Keratinocyte (primary cell): ENCODE measurements around the gene IFNA4. TPM values are rescaled to one million over a fixed set of nuclear protein-coding genes. Genes with fewer than 3 reads are reported as not detected.
"Not testable (repeated sequence)": the region's sequence is repeated elsewhere in the genome, so short reads cannot be mapped to it uniquely, and the experiment has no call there.

ENCODE experiments used
- DNase-seq: peaks from one replicate; pipeline ENCODE4 v3.0.0-alpha.2; 2011; ENCODE audit warnings: low read depth, missing footprints, low spot score
- FAIRE-seq: peaks from 2 replicates; lab custom pipeline; 2011; peaks lifted over from hg19 to GRCh38; lab: Jason Lieb, UNC
- H2AFZ ChIP-seq: 2 replicates; pipeline ENCODE4 v1.6.0; 2012; ENCODE audit warnings: low read length, control low read depth, inconsistent platforms; ENCODE audit not compliant: control insufficient read depth
- H3K27ac ChIP-seq: 2 replicates; pipeline ENCODE4 v1.5.1; 2011; ENCODE audit warnings: low read length; ENCODE audit not compliant: control insufficient read depth, insufficient read depth
- H3K27me3 ChIP-seq: 3 replicates; pipeline ENCODE4 v1.6.0; 2011; ENCODE audit warnings: low read length; ENCODE audit not compliant: control insufficient read depth, insufficient read depth; ENCODE audit errors: extremely low read depth
- H3K36me3 ChIP-seq, 2 experiments: 2 replicates in 1 of 2; 3 replicates in 1 of 2; pipeline ENCODE4 v1.5.1; 2011; ENCODE audit warnings: low read length in 2 of 2, mild to moderate bottlenecking in 1 of 2; ENCODE audit not compliant: control insufficient read depth in 2 of 2, insufficient read depth in 2 of 2; ENCODE audit errors: extremely low read depth in 1 of 2
- H3K4me1 ChIP-seq: 3 replicates; pipeline ENCODE4 v1.5.1; 2011; ENCODE audit warnings: low read length; ENCODE audit not compliant: control insufficient read depth, insufficient read depth; ENCODE audit errors: extremely low read depth
- H3K4me2 ChIP-seq: 3 replicates; pipeline ENCODE4 v1.6.0; 2011; ENCODE audit warnings: low read depth, low read length; ENCODE audit not compliant: control insufficient read depth, insufficient read depth; ENCODE audit errors: extremely low read depth
- H3K4me3 ChIP-seq, 3 experiments: fragments of 200-600 bp in 1 of 3; sonication (generic) in 1 of 3; 2 replicates in 2 of 3; 3 replicates in 1 of 3; pipeline ENCODE4 v1.5.1; 2011 to 2016; ENCODE audit warnings: low read length in 3 of 3, mild to moderate bottlenecking in 3 of 3, control low read depth in 2 of 3, inconsistent platforms in 1 of 3, low read depth in 1 of 3, mixed read lengths in 1 of 3, mixed run types in 1 of 3, moderate library complexity in 1 of 3; ENCODE audit not compliant: control insufficient read depth in 2 of 3, insufficient read depth in 2 of 3; ENCODE audit errors: extremely low read depth in 1 of 3
- H3K79me2 ChIP-seq: 2 replicates; pipeline ENCODE4 v1.6.0; 2012; ENCODE audit warnings: low read length; ENCODE audit not compliant: control insufficient read depth, insufficient read depth
- H3K9ac ChIP-seq: 3 replicates; pipeline ENCODE4 v1.6.0; 2011; ENCODE audit warnings: low read length; ENCODE audit not compliant: control insufficient read depth, insufficient read depth; ENCODE audit errors: extremely low read depth
- H3K9me1 ChIP-seq: 3 replicates; pipeline ENCODE4 v1.6.0; 2011; ENCODE audit warnings: low read length; ENCODE audit not compliant: control insufficient read depth, insufficient read depth; ENCODE audit errors: extremely low read depth
- H3K9me3 ChIP-seq: 2 replicates; pipeline ENCODE4 v1.5.1; 2012; ENCODE audit warnings: low read depth, low read length; ENCODE audit not compliant: control insufficient read depth
- H4K20me1 ChIP-seq: 3 replicates; pipeline ENCODE4 v1.6.0; 2011; ENCODE audit warnings: low read length; ENCODE audit not compliant: control insufficient read depth, insufficient read depth; ENCODE audit errors: extremely low read depth
- EZH2 ChIP-seq: IDR thresholded peaks from one replicate; pipeline ENCODE4 v1.6.1; 2012; ENCODE audit warnings: inconsistent platforms, mild to moderate bottlenecking, low read length, moderate library complexity
- dilution Hi-C: fragments of 300-500 bp; cut with MboI; formaldehyde crosslinking; loops from one replicate; pipeline ENCODE4 v1.7.0; 2020; ENCODE audit warnings: low sequenced_read_pairs; ENCODE audit not compliant: extremely low pct_ligation_motif_present
- polyA plus RNA-seq, 5 experiments: library from polyadenylated mRNA; depleted of rRNA in 3 of 5; stranded (reverse) in 3 of 5; stranded (forward) in 1 of 5; unstranded in 1 of 5; fragments of >200 nt; gene quantifications; 1 replicate in 1 of 5; 2 replicates in 3 of 5; 3 replicates in 1 of 5; pipeline versions ENCODE4 v1.2.1 to v1.2.3, GENCODE V29; 2011 to 2012; ENCODE audit warnings: missing spikeins in 2 of 5, low read depth in 1 of 5, low replicate concordance in 1 of 5
- TF ChIP-seq, protein P1 (sequence below), 3 experiments: IDR thresholded peaks in 1 of 3; conservative IDR thresholded peaks in 1 of 3; optimal IDR thresholded peaks in 1 of 3; 2 replicates in 2 of 3; 3 replicates in 1 of 3; pipeline versions ENCODE3 to v1.5.1; 2011; ENCODE audit warnings: low read length in 3 of 3, mild to moderate bottlenecking in 3 of 3, moderate library complexity in 2 of 3, control low read depth in 1 of 3, inconsistent platforms in 1 of 3; ENCODE audit not compliant: insufficient read depth in 2 of 3; ENCODE audit errors: extremely low read depth in 1 of 3

The IFNA4 gene
- polyA plus RNA-seq, 1 donor (not counting 4 experiments of a cell fraction or from before 2014, with no cell fraction given), result not detected

DNA sequence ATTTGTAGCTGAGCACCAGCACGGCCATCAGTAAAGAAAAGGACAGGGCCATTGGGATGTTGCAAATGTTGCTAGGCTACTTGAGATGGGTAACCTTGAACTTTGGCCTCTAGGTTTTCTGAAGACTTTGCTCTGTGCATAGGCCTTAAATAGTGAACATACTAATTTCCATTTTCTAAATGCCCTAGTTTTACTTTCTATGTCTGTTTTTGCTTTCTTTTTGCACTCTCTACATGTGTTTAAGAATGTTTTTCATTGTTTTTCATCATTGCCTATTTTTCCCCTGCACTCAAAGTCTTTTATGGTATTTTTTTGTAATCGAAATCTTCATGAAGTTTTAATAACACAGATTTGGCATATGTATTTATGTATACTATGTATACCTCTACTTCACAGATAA is 40.7 kb upstream of the IFNA4 start, which contains the start of gene IFNA17:
Gene IFNA17 (minus strand): TSS at position 101 of the 400 bp plus-strand sequence. CDS start 49 bp downstream, at position 52.
- DNase-seq, result no peak
- FAIRE-seq, result no peak
- Histone ChIP-seq H4K20me1 (no peaks in the 10 kb centered on the region), H3K27me3 (no peaks in the 10 kb centered on the region), H3K9me1 (no peaks in the 10 kb centered on the region), H3K4me3 (no peak within 1 kb of the TSS), H3K79me2 (no peaks in the 10 kb centered on the region), H3K9ac (no peak within 1 kb of the TSS), H3K9me3 (no peaks in the 10 kb centered on the region), H3K4me1 (no peaks in the 10 kb centered on the region), H3K27ac (no peak within 1 kb of the TSS), H3K36me3 (no peaks in the 10 kb centered on the region), H3K4me2 (no peak within 1 kb of the TSS), H2AFZ (no peak within 1 kb of the TSS)
- no peak for TF ChIP-seq EZH2
- TF ChIP-seq, protein P1, sequence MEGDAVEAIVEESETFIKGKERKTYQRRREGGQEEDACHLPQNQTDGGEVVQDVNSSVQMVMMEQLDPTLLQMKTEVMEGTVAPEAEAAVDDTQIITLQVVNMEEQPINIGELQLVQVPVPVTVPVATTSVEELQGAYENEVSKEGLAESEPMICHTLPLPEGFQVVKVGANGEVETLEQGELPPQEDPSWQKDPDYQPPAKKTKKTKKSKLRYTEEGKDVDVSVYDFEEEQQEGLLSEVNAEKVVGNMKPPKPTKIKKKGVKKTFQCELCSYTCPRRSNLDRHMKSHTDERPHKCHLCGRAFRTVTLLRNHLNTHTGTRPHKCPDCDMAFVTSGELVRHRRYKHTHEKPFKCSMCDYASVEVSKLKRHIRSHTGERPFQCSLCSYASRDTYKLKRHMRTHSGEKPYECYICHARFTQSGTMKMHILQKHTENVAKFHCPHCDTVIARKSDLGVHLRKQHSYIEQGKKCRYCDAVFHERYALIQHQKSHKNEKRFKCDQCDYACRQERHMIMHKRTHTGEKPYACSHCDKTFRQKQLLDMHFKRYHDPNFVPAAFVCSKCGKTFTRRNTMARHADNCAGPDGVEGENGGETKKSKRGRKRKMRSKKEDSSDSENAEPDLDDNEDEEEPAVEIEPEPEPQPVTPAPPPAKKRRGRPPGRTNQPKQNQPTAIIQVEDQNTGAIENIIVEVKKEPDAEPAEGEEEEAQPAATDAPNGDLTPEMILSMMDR (optimal IDR thresholded peaks at IDR 0.05 in 1 of 3, IDR thresholded peaks at IDR 0.05 in 1 of 3, conservative IDR thresholded peaks at IDR 0.05 in 1 of 3; ENCODE audit: extremely low read depth in 1 of 3, insufficient read depth in 2 of 3, low read length in 3 of 3), result no peak
- dilution Hi-C loops, result no loop called here

DNA sequence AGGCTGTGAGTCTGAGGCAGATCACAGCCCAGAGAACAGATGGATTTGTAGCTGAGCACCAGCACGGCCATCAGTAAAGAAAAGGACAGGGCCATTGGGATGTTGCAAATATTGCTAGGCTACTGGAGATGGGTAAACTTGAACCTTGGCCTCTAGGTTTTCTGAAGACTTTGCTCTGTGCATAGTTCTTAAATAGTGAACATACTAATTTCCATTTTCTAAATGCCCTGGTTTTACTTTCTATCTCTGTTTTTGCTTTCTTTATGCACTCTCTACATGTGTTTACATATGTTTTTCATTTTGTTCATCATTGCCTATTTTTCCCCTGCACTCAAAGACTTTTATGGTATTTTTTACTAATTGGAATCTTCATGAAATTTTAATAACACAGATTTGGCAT is 29.8 kb upstream of the IFNA4 start, which contains the start of gene IFNA16:
Gene IFNA16 (minus strand): TSS at position 101 of the 400 bp plus-strand sequence. CDS start 6 bp downstream, at position 95.
- H3K9ac ChIP-seq, H3K36me3 ChIP-seq, H3K4me3 ChIP-seq, dilution Hi-C loops, H4K20me1 ChIP-seq, H3K27ac ChIP-seq, H3K4me1 ChIP-seq, H3K9me3 ChIP-seq, FAIRE-seq, H3K27me3 ChIP-seq, H3K4me2 ChIP-seq, DNase-seq, H3K79me2 ChIP-seq, H3K9me1 ChIP-seq, H2AFZ ChIP-seq: not testable (repeated sequence)
